ENCODE measurements around the gene HBD.

The HBD gene

GRCh38 chr11:5238486-5238885 is 4.2 kb upstream of the HBD start:
- H3K36me3 ChIP-seq (ENCODE audit: control insufficient read depth in 2 of 2, insufficient read depth in 1 of 2, low read length in 2 of 2) = no peaks in the 10 kb centered on the region
- no peak overlapping the region for H3K27ac ChIP-seq (ENCODE audit: extremely low read depth, low read depth, low read length)
- POLR2A ChIA-PET = no interaction called here
- no peak for TF ChIP-seq GLI4 (tag by site-specific recombination; IDR thresholded peaks at IDR 0.05)
- no peak for TF ChIP-seq ZFP69B (tag by site-specific recombination; IDR thresholded peaks at IDR 0.05)
- TF ChIP-seq ZNF473 (tag by site-specific recombination; IDR thresholded peaks at IDR 0.05) = no peak
- TF ChIP-seq ZBTB48 (tag by site-specific recombination; IDR thresholded peaks at IDR 0.05) = no peak
- TF ChIP-seq ZNF146 (tag by site-specific recombination; IDR thresholded peaks at IDR 0.05) = no peak
- no peak for TF ChIP-seq SP7 (tag by site-specific recombination; IDR thresholded peaks at IDR 0.05)
- no peak for TF ChIP-seq ZNF544 (tag by site-specific recombination; IDR thresholded peaks at IDR 0.05)
- no peak for TF ChIP-seq ZNF561 (tag by site-specific recombination; IDR thresholded peaks at IDR 0.05; ENCODE audit: borderline replicate concordance)
- no peak for TF ChIP-seq ZNF37A (tag by site-specific recombination; IDR thresholded peaks at IDR 0.05)
- TF ChIP-seq OSR2 (tag by site-specific recombination; IDR thresholded peaks at IDR 0.05) = no peak
- no peak for TF ChIP-seq ZNF362 (tag by site-specific recombination; IDR thresholded peaks at IDR 0.05)
- TF ChIP-seq ZNF133 (tag by site-specific recombination; IDR thresholded peaks at IDR 0.05) = no peak
- no peak for TF ChIP-seq GLIS1 (tag by site-specific recombination; IDR thresholded peaks at IDR 0.05)
- no peak for TF ChIP-seq PRDM10 (tag by site-specific recombination; IDR thresholded peaks at IDR 0.05)
- TF ChIP-seq SETDB1 (IDR thresholded peaks at IDR 0.05; ENCODE audit: insufficient read length, low read length) = no peak
- TF ChIP-seq REST (tag by site-specific recombination; IDR thresholded peaks at IDR 0.05) = no peak
- no peak for TF ChIP-seq ZNF398 (tag by site-specific recombination; IDR thresholded peaks at IDR 0.05)
- no peak for TF ChIP-seq ZBTB17 (tag by site-specific recombination; IDR thresholded peaks at IDR 0.05)
- no peak for TF ChIP-seq ZNF112 (tag by site-specific recombination; IDR thresholded peaks at IDR 0.05)
- H3K4me1 ChIP-seq (ENCODE audit: control insufficient read depth, insufficient read depth, low read length) = no peaks in the 10 kb centered on the region
- no peak overlapping the region for H3K4me3 ChIP-seq (ENCODE audit: low read depth, low read length)
- no peaks in the 10 kb centered on the region for H3K9me3 ChIP-seq (ENCODE audit: control insufficient read depth, insufficient read depth, low read depth, low read length)
- CTCF ChIA-PET = no interaction called here

All from HEK293 (cell line).